HG02938 (cell line): Measurements from ENCODE around the gene COL16A1.

Experiments used
- ATAC-seq: cut with Tn5 transposase; IDR thresholded peaks from one replicate; pipeline ENCODE4 v1.9.1; 2021; ENCODE audit warnings: mild to moderate bottlenecking, moderate library complexity; ENCODE audit not compliant: unreplicated experiment

The COL16A1 gene

GRCh38 chr1:31609514-31610118 lies 94.2 kb downstream of the COL16A1 start:
- no peak for ATAC-seq

GRCh38 chr1:31607360-31607759 lies 96.5 kb downstream of the COL16A1 start:
- ATAC-seq: no peak

- ATAC-seq: peak; percentile 93
Observed at GRCh38 chr1:31605908-31606427, 97.8 kb downstream of the COL16A1 start.
